ENCODE results near the gene HIP1.
A peak's percentile ranks its signal among the peaks of the same experiment; 100 is the strongest.
"Not testable (repeated sequence)": the region's sequence is repeated elsewhere in the genome, so short reads cannot be mapped to it uniquely, and the experiment has no call there.

The HIP1 gene

DNA sequence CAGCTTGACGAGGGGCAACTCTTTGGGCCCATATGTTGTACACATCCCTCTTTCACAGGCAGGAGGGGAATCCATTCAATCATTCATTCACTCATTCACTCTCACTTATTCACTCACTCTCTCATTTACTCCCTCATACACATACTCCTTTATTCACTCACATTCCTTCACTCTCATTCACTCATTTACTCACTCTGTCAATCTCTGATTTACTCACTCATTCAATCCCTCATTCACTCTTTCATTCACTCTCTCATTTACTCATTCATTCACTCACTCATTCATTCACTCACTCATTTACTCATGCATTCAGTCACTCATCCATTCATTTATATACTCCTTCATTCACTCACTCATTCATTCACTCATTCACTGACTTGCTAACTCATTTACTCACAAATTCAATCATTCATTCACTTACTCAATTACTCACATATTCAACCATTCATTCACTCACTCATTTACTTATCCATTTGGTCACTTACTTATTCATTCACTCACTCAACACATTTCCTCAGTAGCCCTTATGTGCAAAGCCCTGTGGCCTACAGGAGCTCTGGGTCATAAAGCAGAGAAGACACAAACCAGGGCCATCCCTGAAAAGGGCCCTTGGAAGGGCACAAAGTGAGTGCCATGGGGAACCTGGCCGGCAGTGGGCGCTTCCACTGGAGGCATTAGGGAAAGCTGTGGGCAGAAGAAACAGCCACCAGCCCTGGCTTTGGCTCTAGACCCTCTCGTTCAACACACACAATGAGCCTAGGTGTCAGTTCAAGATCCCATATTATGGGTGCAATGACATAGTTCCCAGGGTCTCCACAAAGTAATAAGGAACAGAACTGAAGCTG is 26.0 kb downstream of the HIP1 start:
- DNase-seq, result no peak

DNA sequence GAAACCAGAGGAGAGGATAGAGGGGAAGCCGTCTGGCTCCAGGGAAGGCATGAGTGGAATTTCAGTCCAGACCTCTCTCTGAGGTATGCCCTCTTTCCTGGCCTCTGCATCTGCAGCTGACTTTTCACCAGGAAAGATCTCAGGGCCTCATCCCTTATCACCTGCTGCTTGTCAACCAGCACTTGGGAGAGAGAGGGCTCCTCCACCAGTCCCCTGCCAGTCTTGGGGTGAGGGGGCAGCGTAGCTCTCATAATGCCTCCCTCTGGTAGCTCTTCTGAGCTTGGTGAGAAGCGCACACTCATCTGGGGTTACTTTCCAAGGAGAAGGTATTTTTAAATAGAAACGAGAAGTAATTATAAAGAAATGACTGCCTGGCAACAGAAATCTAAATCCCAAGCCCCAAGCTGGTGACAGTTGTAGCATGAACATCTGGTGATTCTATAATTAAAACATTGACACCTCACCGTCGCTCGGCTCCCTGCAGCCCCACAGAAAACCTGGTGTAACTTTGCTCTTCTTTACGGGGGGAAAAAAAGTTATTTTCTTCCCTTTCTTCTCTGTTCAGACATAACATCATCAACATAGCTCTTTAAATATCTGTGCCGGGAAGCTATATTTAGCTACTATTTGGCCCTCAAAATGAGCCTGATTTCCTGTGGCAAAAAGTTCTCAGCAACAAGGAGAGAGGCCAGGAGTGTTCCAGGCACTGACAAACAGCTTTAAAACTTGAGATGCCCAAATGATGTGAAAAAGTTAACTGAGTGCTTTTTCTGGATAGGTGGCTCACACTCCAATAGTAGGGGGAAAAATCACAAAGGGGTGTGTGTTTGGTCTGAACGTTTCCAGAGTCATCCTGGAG is 26.9 kb downstream of the HIP1 start:
- peak; percentile 67 for DNase-seq

DNA sequence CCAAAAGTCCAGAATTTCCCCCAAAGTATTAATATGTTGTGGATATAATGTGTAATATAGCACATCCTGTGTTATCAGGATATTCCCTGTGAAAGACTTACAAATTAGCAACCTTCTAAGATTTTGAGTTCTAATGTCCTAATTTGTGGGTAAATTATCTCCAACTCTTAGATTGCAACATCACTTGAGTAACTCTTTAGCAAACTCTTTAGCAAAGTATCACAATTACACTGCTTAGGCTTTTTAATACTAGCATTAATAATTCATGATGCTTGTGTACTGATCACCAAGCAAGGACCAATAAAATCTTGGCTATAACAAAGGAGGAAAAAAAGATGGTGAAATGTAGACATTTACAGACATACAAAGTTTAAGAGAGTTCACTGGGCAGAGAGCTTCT is 27.7 kb downstream of the HIP1 start:
- peak; percentile 11 for DNase-seq

DNA sequence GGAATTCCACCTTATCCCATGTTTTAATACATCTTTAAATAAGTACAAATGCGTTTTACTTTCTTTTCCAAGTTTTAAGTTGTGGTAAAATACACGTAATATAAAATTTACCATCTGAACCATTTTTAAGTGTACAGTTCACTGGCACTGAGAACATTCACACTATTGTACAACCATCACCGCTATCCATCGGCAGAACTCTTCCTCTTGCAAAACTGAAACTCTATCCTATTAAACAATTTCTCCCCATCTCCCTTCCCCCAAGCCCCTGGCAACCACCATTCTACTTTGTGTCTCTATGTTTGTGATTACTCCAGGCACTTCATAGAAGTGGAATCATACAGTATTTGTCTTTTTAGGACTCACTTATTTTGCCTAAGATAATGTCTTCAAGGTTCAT is 33.8 kb downstream of the HIP1 start:
- no peak for DNase-seq

DNA sequence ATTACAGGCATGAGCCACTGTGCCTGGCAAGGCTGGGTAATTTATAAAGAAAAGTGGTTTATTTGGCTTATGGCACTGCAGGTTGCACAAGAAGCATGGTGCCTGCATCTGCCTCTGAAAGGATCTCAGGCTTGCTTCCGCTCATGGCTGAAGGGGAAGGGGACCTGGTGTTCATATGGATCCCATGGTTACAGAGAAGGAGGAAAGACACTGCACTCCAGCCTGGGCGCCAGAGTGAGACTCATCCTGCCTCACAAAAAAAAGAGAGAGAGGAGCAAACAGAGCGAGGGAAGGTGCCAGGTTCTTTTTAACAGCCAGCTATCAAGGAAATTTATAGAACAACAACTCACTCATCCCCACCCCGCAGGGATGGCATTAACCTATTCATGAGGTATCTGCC is 36.2 kb downstream of the HIP1 start:
- DNase-seq, result no peak

DNA sequence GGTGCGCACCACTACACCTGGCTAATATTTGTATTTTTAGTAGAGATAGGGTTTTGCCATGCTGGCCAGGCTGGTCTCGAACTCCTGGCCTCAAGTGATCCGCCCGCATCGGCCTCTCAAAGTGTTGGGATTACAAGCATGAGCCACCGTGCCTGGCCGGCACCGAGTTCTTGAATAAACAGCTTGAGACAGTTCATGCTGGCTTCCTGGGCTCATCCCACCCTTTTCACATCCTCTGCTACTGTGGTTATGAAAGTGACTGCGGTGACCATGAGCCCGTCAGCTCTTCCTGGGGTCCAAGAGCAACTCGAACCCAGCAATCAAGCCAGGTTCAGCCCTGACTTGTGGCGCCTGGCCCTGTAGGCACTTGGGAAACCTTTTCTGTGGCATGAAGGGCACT is 38.7 kb downstream of the HIP1 start:
- no peak for DNase-seq

DNA sequence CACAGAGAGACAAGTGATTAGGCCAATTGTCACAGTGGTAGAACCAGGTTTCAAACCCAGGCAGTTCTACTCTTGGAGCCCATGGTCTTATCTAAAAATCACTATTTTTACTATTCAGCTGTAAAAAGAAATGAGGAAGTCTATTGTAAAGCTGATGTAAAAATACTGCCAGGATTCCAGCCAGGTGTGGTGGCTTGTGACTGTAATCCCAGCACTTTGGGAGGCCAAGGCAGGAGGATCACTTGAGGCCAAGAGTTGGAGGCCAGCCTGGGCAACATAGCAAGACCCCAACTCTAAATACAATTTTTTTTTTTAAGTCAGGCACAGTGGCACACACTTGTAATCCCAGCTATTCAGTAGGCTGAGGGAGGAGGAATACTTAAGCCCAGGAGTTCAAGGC is 40.4 kb downstream of the HIP1 start:
- DNase-seq, result no peak

DNA sequence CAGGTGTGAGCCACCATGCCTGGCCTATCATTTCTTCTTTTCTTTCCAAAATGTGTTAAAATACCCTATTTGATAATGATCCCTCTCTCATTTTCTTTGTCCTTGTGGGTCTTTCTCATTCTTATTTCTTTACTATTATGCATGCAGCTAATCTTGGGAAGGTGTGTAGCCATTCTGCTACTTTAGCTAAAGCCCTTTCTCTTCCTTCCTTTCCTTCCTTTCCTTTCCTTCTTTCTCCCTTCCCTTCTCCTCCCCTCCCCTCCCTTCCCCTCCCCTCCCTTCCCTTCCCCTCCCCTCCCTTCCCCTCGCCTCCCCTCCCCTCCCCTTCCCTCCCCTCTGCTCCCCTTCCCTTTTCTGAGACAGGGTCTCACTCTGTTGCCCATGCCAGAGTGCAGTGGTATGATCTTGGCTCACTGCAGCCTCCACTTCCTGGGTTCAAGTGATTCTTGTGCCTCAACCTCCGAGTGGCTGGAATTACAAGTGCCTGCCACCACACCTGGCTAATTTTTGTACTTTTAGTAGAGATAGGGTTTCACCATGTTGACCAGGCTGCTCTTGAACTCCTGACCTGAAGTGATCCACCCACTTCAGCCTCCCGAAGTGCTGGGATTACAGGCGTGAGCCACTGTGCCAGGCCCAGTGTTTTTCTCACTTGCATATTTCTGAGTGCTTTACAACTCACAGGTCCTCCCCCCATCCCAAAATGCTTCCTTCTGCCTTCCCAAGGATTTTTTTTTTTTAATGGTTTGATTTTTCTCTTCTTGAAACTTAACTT is 42.3 kb downstream of the HIP1 start:
- no peak for DNase-seq

DNA sequence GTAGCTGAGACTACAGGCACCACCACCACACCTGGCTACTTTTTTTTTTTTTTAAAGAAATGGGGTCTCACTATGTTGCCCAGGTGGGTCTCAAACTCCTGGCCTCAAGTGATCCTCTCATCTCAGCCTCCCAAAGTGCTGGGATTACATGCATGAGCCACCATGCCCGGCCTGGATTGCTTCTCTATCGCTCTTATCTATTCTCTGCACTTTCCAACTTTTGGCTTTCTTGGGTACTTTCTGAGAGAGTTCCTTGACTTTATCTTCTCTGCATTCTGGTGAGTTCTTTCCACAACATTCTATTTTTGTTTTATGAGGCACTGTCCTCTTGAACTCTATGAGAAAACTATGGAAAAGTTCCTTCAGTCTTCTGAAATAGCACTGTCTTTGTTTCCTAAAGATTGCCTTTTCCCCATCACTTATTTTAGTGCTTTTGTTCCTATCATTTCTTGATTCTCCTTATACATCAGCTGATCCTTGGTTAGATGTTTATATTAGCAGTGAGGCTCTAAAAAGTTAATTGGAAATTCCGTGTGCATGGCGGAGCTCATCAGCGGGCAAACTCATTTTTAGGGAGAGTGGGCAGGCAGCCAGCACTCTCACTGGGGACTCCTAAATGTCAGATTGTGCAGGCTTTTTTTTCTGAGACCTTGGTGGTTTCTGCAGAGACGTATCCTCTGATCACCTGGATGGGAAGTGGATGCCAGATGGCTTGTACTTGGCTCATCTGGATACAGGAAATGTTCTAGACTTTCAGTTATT is 43.9 kb downstream of the HIP1 start:
- DNase-seq, result no peak

DNA sequence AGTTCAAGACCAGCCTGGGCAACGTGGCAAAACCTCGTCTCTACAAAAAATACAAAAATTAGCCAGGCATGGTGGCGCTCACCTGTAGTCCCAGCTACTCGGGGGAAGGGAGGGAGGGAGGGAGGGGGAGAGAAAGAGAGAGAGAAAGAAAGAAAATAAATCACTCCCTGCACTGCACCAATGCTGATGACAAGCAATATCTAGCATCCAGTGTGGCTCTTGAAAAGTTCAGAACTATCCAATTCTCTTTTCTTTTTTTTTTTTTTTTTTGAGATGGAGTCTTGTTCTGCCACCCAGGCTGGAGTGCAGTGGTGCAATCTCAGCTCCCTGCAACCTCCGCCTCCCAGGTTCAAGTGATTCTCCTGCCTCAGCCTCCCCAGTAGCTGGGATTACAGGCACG is 45.1 kb downstream of the HIP1 start:
- not testable (repeated sequence) for DNase-seq

DNA sequence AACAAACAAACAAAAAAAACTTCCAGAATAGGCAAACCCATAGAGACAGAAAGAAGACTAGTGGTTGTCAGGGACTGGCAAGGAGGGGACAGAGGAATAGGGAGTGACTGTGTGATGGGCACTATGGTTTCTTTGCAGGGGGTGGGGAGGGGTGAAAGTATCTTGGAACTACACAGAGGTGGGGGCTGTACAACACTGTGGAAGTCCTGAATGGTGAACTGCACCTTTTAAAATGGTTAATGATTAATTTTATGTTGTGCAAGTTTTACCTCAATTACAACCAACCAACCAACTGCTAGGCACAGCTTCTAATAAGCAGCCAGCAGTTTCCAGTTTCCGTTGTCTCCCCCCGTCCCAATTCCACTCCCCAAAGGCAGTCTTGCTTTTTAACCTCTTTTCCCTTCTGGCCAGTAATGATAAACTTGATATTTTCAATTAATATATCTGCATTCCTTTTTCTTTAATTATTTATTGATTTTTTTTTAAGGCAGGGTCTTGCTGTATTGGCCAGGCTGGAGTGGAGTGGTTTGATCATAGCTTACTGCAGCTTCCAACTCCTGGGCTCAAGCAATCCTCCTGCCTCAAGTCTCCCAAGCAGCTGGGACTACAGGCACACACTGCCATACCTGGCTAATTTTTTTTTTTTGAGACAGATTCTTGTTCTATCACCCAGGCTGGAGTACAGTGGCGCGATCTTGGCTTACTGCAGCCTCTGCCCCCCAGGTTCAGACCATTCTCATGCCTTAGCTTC is 46.8 kb downstream of the HIP1 start:
- no peak for DNase-seq

DNA sequence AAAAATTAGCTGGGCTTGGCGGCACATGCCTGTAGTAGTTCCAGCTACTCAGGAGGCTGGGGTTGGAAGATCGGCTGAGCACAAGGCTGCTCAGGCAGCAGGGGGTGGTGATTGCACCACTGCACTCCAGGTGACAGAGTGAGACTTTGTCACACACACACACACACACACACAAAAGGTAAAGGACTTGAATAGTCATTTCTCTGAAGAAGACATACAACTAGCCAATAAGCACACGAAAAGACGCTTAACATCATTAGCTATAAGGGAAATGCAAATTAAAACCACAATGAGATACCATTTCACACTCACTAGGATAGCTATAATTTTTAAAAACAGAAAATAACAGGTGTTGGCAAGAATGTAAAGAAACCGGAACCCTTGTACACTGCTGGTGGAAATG is 48.6 kb downstream of the HIP1 start:
- no peak for DNase-seq

DNA sequence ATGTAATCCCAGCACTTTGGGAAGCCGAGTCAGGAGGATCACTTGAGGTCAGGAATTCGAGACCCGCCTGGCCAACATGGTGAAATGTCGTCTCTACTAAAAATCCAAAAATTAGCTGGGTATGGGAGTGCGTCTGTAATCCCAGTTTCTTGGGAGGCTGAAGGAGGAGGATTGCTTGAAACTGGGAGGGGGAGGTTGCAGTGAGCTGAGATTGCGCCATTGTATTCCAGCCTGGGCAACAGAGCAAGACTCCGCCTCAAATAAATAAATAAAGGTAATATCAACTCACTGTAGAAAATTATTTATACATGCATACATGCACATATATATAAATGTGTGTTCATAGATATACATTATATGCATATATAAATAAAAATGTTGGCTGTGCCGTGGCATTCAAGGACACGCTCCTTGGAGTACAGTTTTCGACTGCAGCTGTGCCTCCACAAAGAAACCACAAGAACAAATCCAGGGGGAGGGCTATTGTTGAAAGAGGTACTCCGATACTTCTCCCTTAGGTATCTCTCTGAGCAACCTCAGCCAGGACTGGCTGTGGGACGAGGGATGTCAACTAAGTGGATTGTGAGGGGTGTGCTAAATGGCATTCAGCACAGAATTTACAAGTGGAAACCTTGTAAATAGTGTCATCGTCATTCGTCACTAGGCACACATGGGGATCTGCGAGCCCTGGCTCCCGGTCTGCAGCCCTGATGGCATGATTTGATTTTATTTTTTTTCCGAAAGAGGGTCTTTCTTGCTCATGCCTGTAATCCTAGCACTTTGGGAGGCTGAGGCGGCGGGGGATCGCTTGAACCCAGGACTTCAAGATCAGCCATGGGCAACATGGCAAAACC is 49.3 kb downstream of the HIP1 start:
- no peak for DNase-seq

DNA sequence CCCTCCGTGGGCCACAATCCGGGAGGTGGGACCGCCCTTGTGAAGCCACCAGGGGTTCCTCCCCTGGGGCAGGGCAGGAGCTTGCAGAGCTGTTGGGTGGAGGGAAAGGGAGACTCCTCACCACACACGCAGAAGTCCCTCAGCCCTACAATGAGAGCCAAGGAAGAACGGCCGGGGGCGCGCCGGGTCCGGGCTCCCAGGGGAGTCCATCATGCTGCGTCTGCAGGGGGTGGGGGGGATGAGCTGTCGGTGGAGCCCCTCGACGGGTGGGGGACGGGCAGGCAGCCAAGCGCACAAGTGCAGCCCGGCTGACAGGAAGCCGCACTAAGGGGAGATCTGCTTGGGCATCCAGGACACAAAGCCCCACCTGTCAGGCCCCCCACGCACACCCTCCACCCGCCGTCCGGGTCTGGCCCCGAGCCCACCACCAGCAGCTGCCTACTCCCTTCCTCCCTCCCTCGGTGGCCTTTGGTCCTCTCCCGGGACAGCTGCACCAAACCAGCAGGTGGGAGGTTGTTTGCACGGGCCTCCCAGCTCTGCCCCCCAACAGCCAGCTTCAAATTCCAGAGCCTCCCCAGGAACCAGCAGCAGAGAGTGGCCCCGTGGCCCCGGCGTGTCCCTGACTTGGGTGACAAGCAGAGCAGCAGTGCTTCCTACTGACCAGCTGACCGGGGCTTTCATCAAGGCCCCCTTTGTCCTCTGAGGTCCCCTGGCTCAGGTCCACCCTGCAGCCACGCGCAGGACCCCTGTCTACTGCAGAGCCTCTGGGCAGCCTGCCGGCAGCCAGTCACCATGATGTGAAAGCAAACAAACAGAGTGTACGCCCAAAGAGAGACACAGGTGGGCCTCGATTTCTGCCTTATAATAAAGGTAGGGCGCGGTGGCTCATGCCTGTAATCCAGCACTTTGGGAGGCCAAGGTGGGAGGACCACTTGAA is 50.3 kb downstream of the HIP1 start:
- no peak for DNase-seq

DNA sequence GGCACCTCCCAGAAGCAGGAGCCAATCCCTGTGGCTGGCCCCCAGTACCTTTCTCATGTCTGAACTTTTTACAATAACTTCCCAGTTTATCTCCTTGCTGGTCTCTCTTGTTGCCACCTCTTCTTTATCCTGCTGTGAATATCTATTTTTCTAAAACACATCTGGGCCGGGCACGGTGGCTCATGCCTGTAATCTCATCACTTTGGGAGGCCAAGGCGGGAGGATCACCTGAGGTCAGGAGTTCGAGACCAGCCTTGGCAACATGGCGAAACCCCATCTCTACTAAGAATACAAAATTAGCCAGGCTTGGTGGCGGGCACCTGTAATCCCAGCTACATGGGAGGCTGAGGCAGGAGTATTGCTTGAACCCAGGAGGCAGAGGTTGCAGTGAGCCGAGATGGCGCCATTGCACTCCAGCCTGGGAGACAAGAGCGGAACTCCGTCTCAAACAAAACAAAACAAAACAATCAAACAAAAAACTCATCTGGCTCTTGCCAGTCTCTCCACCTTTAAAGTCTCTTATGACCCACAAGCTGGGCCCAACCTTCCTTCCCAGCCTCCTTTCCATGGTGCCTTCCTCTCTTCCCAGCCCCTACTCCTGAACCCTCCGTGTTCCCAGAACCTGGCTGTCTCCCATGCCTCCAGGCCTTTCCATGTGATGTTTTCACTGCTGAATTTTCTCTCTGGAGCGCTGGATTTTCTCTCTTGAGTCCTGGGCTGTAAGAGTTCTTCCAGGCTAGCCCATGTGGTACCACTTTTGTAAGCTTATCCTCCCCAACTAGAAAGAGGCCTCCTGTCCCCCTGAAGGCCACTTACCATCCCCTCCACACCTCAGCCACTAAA is 51.3 kb downstream of the HIP1 start:
- DNase-seq, result no peak

DNA sequence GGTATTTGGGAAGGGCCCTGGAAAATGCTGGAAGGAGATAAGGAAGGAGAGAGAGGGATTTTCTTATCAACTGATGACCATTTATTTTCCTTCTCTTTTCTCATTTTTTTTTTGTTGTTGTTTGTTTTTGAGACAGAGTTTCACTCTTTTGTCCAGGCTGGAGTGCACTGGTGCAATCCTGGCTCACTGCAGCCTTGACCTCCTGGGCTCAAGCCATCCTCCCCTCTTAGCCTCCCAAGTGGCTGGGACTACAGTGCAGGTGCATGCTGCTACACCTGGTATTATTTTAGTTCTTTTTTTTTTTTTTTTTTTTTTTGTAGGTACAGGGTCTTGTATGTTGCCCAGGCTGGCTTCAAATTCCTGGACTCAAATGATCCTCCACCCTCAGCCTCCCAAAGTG is 52.2 kb downstream of the HIP1 start:
- no peak for DNase-seq

DNA sequence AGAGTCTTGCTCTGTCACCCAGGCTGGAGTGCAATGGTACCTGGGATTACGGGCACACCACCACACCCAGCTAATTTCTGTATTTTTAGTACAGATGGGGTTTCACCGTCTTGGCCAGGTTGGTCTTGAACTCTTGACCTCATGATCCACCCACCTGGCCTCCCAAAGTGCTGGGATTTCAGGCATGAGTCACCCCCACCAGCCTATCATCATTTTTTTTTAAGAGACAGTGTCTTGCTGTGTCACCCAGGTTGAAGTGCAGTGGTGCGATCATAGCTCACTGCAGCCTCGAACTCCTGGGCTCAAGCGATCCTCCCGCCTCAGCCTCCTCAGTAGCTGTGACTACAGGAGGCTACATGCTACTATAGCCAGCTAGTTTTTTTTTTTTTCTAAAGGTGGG is 56.7 kb downstream of the HIP1 start:
- not testable (repeated sequence) for DNase-seq

DNA sequence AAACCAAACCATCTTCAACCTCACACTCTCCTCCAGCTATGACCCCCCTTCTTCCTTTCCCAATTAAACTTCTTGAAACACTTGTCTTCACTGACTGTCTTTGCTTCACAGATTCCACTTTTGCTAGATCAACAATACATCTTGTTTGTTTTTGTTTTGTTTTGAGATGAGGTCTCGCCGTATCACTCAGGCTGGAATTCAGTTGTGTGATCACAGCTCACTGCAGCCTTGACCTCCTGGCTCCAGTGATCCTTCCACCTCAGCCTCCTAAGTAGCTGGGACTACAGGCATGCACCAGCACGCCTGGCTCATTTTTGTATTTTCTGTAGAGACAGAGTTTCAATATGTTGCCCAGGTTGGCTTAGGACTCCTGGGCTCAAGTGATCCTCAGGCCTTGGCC is 59.7 kb downstream of the HIP1 start:
- no peak for DNase-seq

DNA sequence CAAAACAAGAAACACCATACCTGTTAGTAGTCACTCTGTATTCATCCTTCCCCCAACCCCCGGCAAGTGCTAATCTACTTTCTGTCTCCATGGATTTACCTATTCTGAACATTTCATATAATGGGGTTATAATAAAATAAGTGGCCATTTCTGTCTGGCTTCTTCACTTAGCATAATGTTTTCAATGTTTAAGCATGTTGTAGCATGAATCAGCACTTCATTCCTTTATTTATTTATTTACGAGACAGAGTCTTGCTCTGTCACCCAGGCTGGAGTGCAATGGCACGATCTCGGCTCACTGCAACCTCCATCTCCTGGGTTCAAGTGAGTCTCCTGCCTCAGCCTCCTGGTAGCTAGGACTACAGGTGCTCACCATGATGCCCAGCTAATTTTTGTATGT is 69.2 kb downstream of the HIP1 start:
- no peak for DNase-seq
